T follicular helper cell (primary cell): ENCODE results near the gene RXRA.

Source experiments
- DNase-seq: peaks from one replicate; pipeline ENCODE4 v3.0.0-alpha.2; 2020; ENCODE audit warnings: low read depth

The RXRA gene

DNA sequence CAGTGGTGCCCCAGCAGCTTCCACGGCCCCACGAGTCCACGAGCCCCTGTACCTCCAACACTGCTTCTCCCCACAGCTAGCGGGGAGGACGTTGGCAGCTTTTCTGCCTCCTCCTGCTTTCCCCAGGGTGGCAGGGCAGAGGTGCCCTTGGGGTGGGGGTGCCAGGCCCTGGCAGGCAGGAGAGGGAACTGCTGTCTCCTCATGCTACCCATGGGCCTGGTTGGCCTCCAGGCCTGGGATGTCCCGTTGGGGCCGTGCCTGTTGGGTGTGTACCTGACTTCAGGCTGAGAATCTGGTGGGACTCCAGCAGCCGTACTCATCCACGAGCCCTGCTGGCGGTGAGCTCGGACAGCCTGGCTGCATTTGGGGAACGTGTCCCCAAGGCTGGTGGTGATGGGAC is 27.3 kb downstream of the RXRA start:
- no peak for DNase-seq

DNA sequence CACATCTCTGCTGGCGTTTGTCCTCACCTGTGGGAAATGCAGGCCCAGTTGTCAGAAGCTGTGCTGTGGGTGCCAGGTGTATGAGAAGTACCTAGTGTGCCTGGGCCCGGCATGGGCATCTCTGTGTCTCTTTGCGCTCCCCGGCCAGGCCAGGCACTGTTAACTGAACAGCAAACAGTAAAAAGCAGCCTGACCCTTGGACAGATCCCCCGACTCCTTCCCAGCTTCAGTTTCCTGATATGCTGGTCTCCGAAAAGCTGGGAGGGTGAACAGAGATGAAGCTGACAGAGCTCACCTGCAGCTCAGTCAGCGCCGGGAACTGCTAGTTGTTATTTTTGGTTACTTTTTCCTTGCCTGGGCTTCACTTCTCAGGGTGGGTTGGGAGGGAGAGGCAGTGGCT is 28.9 kb downstream of the RXRA start:
- DNase-seq = no peak

DNA sequence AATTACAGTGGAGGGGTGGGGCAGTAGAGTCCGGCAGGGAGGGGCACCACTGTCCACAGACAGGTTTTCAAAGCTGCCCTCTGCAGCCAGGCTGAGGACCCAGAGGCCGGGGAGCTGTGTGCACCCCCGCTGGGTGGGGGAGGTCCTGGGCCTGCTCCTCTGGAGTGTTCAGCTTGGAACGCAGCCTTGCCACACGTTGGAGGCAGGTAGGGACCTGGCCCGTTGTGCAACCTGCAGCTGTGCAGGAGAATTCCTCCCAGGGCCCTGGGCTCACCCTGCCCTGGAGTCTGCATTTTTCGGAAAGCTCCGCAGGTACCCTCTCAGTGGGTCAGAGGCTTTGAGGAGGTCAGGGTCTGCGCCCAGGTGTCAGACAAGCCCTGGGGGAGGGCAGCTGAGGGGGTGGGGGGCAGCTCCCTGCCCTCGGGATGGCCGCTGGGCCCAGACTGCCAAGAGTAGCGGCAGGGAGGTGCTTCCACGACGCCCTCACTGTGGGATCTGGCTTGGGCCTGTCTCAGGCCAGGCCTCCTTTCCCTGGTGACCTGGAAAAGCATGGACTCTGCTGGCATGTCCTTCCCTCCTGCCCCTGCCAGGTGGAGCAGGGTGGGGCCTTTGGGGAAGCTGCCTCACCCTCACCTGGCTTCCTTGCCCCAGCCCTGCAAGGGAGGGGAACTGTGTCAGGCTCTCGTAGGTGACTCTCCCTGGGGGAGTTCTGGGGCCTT is 29.5 kb downstream of the RXRA start:
- DNase-seq = no peak

DNA sequence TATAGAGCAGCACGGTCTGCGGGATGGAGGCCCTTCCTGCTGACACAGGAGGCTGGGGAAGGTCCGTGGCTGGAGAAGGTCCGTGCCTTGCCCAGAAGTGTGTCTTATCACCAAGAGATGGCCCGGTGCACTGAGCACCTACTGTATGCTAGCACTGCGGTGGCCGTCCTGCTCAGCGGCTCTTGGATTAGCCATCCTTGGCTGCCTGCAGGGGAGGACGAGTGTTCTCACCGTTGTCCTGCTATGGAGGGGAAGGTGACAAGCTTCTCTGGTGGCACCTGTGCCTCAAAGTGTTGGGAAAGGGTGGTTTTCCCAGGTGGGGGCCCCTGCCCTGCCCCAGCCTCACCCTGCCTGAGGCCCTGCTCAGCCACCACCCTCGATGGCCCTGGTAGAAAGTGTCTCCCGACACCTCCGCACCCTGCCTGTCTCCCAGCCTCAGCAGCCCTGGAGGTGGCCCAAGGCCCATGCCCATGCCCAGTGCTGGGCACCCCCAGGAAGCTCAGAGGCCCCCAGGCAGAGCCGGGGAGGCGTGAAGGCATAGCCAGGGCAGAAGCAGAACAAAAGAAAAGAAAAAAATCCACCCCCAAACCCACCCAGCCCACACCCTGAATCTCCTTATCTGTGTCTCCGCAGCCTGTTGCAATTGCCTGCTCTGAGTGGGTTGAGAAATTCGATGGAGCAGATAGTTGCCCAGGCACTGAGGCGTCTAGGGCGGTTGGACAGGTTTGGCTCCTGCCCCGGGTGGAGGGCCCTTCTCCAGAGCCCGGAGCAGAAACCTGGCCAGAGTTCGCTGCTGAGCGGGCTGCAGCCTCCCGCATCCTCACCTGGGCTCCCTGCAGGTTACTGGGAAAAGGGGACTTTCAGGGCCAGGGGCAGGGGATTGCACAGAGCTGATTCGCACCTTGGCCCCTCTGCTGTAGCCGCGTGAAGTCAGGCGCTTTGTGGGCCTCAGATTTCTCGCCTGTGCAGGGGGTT is 30.5 kb downstream of the RXRA start:
- no peak for DNase-seq

DNA sequence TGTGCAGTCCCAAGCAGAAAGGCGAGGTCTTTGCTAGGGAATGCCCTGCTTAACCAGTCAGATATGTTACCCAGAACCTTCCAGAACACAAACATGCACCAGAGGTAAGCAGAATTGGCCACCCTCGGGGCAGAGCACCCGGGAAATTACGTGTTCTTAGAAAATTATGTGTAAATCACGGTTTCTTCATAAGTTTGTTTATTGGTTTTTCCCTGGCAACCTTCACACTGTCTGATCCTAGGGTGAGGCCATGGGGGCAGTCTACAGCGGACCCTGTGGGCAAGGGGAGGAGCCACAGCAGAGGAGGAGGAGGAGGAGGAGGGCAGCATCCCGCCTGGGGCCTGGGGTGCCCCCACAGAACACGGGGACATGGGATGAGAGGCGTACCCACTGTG is 31.4 kb downstream of the RXRA start:
- DNase-seq = no peak

DNA sequence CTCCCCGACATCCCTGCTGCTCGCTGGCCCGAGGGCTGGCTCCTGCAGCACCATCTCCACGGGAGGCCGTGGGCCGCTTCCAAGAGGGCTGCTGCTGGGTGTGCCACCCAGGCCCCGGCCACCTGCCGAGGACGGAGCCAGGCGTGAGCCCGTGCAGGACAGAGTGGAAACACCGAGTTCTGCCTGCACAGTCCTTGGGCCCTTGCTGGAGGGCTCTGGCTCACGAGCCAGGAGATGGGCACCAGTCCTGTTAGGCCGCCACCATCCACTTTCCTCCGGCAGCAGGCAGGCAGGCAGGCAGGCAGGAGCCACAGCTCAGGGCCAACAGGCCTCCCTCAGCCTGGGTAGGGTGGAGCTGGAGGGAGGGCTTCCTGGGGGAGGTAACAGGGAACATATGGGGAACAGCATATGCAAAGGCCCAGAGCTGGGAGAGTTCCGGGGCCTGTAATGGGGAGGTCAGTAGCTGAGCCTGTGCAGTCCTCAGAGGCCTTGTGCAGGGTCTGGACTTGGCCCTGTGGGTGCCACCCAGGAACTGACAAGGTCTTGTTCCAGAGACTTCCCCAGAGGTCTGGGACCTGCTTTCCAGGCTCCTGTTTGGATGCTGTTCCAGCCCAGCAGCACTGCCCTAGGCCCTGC is 31.9 kb downstream of the RXRA start:
- DNase-seq = no peak

DNA sequence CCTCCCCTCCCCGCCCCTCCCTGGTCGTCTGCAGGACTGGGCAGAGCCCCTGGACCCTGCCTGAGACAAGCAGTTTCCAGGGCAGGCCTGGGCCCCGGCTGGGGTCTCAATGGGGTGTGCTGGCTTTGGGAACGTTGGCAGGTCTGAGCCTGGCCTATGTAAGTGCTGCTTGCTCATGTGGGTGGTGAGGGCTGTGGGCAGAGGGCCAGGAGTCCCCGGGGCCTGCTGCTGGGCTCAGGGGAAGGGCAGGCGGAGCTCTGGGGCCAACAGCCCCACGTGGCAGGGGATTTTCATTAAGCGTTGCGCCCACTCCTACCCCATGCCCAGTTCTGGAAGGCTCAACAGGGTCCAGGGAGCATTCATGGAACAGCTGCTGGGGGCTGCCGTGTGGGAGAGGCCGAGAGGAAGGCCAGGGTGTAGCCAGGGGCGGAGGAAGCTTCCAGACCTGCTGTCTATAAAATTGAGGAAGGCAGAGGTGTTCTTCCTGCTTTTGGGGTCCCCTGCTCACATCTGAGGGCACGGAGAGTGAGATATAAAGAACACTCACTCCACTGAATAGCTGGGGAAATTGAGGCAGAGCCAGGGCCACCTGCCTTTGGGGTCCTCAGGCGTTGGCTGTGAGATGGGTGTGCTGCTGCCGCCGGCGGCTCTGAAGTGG is 32.5 kb downstream of the RXRA start:
- no peak for DNase-seq

DNA sequence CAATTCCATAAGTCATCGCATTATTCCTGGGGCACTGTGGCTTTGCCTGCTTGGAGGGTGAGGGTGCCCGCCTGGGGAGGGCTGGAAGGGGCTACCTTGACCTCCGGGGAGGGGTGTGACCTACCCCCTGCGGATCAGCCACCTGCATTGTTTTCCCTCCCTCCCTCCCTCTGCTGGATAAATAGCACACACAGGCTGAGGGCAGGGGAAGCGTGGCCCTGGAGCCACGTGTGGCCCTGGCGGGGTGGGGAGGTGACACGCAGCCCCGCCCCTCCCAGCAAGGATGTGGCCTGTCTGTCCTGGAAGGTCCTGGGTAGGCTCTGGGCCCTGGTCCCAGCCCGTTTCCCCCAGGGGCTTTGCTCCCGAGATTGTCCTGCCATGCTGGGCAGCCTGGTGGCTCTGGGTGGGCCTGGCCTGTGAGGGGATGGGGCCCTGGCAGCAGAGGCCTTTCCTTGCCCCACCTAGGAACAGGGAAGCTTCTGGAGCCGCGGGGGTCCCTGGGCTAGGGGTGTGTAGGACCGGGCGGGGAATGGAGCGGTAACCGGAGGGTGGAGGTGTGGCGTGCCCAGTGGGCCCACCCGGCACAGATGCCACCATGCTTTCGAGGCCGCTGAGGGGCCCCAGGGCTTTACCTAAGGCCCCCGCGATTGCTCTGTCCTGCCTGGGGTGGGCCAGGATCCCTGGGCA is 33.4 kb downstream of the RXRA start:
- no peak for DNase-seq

DNA sequence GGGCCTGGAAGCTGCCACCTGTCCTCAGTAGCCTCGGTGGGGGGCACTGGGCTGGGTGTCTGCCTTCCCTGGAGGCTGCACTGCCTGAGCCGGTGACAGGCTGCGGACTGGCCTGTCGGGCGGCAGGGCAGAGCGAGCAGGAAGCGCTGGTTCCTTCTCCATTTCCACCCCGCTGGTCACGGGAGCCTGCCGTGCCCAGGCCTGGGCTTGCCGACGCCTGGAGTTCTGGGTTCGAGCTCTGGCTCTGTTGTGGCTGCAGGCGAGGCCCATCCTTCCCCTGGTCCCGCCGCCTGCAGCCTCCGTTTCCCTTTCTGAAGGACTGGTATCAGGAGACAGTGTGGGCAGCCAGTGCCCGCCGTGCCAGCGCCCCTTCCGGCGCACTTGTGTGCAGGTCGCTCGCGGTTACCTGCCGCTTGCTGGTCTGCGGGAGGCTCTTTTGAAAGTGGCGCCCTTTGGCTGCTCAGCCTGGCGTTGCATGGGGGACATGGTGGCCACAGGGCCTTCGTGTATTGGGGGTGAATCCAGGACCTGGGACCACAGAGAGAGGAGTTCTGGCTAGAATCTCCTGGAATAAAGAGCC is 34.0 kb downstream of the RXRA start:
- no peak for DNase-seq

DNA sequence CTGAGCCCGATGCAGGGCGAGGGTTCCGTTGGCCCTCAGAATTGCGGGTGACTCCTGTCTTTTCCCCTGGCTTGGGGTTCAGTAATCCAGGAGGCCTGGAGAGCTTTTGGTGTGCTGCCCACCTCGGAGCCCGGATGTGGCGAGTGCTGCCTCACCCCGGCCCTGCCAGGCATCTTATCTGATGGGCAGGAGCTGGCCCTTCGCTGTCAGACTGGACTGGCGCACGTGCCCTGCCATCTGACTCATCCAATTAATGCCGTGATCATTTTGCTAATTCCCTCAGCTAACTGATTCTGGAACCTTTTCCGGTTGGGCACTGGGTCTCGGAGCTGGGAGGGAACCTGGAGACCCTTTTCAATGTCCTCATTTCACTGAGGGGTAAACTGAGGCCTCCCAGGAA is 34.6 kb downstream of the RXRA start:
- no peak for DNase-seq

DNA sequence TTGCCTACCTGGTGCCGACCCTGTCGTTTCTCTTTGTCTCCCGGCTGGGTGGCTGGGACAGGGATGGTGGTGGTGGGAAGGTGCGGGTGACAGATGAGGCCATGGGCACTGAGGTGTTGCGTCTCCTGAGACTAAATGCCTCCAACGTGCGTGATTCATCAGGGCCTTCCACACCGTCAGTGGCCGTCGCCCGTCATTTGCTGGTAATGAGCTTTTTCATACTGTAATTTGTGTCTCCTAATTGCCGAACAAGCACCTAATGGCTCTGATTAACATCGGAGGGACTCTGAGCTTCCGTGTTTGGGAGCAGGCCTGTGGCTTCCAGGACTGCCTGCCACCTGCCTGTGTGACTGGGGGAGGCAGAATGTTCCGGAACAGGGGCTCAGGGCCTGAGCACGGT is 35.2 kb downstream of the RXRA start:
- DNase-seq = no peak

DNA sequence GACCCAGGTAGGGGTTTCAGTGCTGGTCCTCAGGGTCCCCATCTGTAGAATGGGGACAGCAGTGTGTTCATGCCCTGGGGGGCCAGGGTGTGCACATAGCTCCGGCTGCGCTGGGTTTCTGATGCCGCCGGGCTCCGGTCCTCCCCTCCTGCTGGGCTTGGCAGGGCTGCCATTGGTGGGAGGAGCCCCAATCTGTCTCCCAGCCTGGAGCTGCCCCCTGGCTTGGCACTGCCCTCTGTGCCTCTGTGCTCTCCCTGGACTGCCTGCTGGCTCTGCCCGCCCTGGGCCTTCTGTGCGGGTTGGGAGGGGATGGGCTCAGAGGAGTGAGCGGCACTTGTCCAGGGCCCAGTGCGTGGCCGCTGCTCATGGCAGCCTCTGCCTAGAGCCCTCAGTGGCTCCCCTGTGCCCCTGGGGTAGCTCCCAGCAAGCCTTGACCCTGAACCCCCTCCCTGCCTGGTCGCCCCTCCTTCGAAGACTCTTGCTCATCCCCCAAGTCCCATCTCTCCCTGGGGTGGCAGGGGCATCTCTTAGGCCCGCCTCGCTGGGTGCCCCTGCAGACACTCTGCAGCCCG is 35.7 kb downstream of the RXRA start:
- DNase-seq = no peak

DNA sequence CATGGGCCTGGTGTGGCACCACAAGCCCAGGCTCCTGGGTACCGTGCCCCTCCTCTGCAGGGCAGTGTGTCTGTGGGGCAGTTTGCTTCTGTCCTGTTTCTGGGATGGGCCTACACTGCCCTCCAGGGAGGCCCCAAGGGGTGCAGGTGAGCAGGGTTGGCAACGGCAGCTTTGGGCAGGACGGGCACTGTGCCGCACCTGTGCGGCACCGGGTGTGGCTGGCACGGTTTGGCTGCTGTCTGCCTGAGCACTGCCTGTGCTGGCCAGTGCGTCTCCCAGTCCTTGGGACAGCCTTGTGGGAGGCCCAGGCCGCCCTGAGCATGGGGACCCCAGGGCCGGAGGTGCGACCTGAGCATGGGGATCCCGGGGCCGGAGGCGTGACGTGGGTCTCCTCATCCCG is 37.2 kb downstream of the RXRA start:
- no peak for DNase-seq

DNA sequence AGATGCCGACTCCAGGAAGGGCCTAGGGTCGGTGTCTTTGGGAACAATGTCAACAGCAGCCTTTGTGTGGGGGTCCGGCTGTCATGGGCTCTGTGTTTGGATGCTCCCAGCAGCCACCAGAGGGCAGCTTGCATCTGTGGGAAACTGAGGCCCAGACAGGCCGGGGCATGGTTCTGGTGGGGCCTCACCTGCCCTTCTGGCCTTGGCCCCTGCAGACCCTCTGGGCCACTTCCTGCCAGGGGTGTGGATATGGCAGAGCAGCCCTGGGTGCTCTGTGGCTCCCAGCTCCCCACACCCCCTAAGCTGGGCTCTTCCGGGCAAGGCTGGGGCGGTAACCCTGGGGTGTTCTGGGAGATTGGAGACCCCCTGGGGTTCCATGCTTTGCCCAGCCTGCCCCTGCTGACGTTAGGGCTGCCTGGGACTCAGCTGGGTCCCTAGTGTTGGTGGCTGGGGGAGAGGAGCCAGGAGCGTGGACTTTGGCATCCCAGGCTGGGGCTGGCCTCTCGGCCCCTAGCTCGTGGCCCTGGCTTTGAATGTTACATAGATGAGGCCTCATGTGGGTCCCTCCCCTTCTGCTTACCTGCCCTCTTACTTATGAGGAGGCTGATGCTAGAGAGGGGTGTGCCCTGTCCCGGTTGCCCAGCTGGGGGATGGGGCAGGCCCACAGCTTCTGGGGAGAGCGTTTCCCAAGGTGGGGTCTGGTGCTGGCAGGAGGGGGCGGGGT is 38.3 kb downstream of the RXRA start:
- no peak for DNase-seq

DNA sequence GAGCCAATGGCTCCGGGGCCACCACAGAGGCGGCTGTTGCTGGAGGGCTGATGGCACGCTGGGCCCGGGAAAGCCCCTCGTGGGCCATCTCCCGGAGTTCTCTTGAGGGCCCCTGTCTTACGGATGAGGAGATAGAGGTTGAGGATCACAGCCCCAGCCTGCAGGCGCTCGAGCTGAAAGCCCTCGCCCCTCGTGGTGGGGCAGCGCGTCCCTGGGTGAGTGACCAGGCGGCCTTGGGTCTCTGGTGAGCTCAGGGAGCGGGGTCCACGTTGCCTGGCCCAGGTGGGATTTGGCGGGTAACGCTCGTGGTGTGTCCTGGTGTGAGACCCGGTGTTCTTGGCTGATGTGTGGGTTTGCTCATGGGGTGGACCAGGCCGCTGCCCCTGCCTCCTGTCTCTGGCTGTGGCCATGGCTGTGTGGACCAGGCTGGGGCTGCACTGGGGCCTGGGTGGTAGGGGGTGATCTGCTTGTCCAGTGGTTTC is 38.9 kb downstream of the RXRA start:
- no peak for DNase-seq

DNA sequence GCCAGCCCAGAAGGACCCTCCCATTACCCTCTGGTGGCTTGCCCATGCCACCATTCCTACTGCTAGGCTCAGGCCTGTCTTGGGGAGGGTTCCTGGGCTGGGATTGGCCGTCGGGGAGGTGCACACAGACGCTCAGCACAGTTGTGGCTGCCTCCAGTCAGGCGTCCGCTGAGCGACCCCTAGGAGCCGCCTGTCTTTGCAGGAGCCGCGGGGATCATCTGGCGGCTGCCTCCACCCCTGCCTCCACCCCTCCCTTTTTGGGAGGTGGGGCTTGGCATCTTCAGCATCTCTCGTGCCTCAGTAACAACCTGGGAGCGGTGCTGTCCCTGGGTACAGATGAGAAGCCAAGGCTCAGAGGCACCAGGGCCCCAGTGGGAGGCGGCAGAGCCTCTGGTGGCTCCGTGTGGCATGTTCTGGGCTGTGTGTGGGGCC is 39.6 kb downstream of the RXRA start:
- no peak for DNase-seq

DNA sequence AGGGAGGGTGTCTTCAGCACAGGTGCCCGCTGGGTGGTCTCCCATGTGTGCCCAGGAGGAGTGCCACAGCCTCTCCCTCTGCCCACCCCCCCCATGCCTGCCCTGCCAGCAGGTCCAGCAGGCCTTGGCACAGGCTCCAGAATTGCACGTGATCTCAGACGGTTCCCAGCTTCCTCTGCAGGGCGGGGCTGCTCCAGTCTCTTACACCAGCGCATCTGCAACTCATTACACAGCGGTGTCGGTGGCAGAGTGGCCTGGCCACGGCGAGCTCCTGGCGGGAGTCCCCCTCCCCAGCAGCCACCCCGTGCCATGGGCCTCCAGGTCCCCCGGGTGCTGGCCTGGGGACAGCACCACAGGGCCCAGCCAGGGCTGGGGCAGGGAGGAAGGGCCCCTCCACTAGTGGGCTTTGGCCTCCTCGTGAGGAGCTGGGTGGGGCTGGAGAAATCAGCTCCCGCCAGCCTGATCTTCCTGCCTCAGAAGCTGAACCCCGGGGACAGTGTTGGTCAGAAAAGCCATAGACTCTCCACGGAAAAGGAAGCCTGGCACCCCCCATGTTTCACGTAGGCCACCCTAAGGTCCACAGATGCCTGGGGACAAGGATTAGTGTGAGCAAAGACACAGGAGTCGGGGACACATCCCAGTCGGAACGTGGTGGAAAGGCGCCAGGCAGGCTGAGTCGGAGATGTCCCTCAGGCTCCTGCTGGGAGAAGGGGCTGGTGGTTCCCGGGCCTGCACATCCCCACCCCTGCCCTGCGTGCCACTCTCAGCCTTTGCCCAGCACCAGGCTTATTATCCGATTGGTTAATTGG is 40.2 kb downstream of the RXRA start:
- DNase-seq = no peak

DNA sequence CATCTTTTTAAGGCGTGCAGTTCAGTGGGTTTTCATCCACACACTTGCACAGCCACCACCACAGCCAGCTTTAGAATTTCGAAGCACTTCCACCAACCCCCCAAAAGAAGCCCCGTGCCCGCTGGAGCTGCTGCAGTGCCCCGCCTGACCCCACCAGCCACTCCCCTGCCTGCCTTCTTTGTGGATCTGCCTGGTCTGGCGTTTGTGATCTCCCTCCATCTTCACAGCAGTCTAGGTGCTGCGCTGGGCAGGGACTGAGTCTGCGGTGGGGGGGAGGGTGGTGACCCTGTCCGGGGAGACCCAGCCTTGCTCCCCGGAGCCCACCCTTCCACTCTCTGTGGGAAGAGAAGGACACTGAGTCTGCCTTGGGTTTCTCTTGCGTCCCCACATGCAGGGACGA is 40.8 kb downstream of the RXRA start:
- no peak for DNase-seq

DNA sequence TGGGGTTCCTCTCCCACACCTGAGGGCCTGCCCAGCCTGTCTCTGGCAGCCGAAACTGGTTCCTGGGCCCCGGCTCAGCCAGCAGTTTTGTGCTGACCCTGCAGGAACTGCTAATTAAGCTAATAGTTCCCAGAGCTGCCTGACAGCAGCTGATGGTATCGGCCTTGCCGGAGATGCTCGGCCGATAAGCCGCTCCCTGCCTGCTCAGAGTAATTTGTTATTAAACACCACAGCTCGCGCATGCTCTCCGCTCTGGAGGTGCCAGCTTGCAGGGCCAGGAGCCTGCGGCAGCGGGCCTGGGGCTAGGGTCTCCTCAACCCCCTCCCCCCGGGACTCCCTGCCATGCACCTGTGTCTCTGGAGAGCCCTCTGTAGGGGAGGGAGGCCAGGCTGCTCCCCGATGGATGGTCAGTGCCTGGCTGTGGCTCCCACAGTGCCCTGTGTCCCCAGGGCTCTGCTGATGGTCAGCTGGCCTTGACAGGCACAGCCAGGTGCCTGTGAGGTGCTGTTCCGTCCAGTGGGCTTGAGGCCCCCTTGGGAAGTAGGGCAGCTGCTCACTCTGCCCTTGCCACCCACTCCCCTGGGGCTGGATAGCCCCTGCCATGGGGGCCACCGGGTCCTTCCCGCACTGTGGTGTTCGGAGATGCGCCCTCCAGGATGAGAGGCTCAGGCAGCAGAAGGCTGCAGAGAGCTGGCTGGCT is 41.7 kb downstream of the RXRA start:
- DNase-seq = no peak
